IPS-18a (cell line): Measurements from ENCODE around the gene NPAS4.

Experiments
- H3K27ac ChIP-seq: one replicate; pipeline ENCODE4 v1.5.1; 2013; ENCODE audit warnings: low read length
- H3K27me3 ChIP-seq: one replicate; pipeline ENCODE4 v1.6.1; 2013; ENCODE audit warnings: mild to moderate bottlenecking, low read length; ENCODE audit not compliant: control insufficient read depth, insufficient read depth
- H3K36me3 ChIP-seq: one replicate; pipeline ENCODE4 v1.6.1; 2013; ENCODE audit warnings: low read depth, low read length; ENCODE audit not compliant: control insufficient read depth
- H3K4me1 ChIP-seq: one replicate; pipeline ENCODE4 v1.6.1; 2013; ENCODE audit warnings: low read depth, low read length; ENCODE audit not compliant: control insufficient read depth
- H3K4me3 ChIP-seq: one replicate; pipeline ENCODE4 v1.5.1; 2013; ENCODE audit warnings: low read length
- H3K9ac ChIP-seq: one replicate; pipeline ENCODE4 v1.6.1; 2013; ENCODE audit warnings: mild to moderate bottlenecking, low read length, moderate library complexity
- H3K9me3 ChIP-seq: one replicate; pipeline ENCODE4 v1.6.1; 2013; ENCODE audit warnings: low read depth, low read length; ENCODE audit not compliant: control insufficient read depth

Gene NPAS4

GRCh38 chr11:66472054-66472453 lies 51.2 kb downstream of the NPAS4 start:
- Histone ChIP-seq H3K9ac (no peak overlapping the region), H3K27ac (no peak overlapping the region), H3K27me3 (peaks cover 4% of the 10 kb centered on the region), H3K4me3 (no peak overlapping the region), H3K4me1 (peaks cover 8% of the 10 kb centered on the region), H3K36me3 (peaks cover 11% of the 10 kb centered on the region), H3K9me3 (no peaks in the 10 kb centered on the region)

GRCh38 chr11:66473167-66473566 lies 52.3 kb downstream of the NPAS4 start:
- Histone ChIP-seq H3K27ac (no peak overlapping the region), H3K4me3 (no peak overlapping the region), H3K9me3 (no peaks in the 10 kb centered on the region), H3K27me3 (no peaks in the 10 kb centered on the region), H3K4me1 (peaks cover 4% of the 10 kb centered on the region), H3K9ac (no peak overlapping the region), H3K36me3 (peaks cover 11% of the 10 kb centered on the region)

- no peak overlapping the region for H3K27ac ChIP-seq
- no peak overlapping the region for H3K4me3 ChIP-seq
- peaks cover 11% of the 10 kb centered on the region for H3K36me3 ChIP-seq
- H3K9ac ChIP-seq, result no peak overlapping the region
- H3K4me1 ChIP-seq, result peaks cover 4% of the 10 kb centered on the region
- no peaks in the 10 kb centered on the region for H3K27me3 ChIP-seq
- no peaks in the 10 kb centered on the region for H3K9me3 ChIP-seq
Measured at GRCh38 chr11:66473608-66474515, 53.0 kb downstream of the NPAS4 start.

- no peak overlapping the region for H3K27ac ChIP-seq
- H3K9ac ChIP-seq, result no peak overlapping the region
- peaks cover 11% of the 10 kb centered on the region for H3K36me3 ChIP-seq
Measured at GRCh38 chr11:66475349-66476172, 54.7 kb downstream of the NPAS4 start.

More at GRCh38 chr11:66475349-66476172, 54.7 kb downstream of the NPAS4 start:
- no peaks in the 10 kb centered on the region for H3K9me3 ChIP-seq
- H3K4me3 ChIP-seq, result no peak overlapping the region
- no peaks in the 10 kb centered on the region for H3K4me1 ChIP-seq
- no peaks in the 10 kb centered on the region for H3K27me3 ChIP-seq
